Measurements from ENCODE around the gene ESPN.
"Not testable (repeated sequence)": the region's sequence is repeated elsewhere in the genome, so short reads cannot be mapped to it uniquely, and the experiment has no call there.

ESPN gene

DNA sequence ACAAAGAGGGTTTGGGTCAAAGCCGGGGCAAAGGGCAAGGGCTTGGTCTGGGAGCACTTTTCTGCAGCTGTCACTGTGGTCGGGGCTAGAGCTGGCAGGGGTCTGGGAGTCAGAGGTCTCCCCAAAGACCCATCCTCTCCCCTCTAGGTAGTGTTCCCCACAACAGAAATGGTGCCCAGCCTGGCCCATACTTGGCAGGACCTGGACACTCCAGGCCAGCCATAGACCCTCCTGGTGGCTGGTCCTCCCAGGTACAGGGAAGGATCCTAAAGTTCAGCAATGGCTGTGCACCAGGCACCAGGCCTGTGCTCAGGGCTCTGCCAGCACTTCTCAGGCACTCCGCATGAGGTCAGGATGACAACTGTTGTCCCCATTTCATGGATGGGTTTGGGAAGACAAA is 11.0 kb downstream of the ESPN start:
- TF ChIP-seq PAX5 (IDR thresholded peaks at IDR 0.05; ENCODE audit: insufficient read depth, low read length, severe bottlenecking) (no peak), SPI1 (IDR thresholded peaks at IDR 0.05; ENCODE audit: low read depth, low read length) (no peak), POU2F2 (IDR thresholded peaks at IDR 0.05; ENCODE audit: low read depth, low read length) (no peak), POLR2AphosphoS5 (IDR thresholded peaks at IDR 0.05; ENCODE audit: low read depth, low read length) (no peak), POLR2A (IDR thresholded peaks at IDR 0.05; ENCODE audit: low read depth, low read length) (no peak), TAF1 (IDR thresholded peaks at IDR 0.05; ENCODE audit: low read depth, low read length) (no peak)
- DNase-seq (ENCODE audit: insufficient read length, low spot score) = no peak
- FAIRE-seq = no peak

DNA sequence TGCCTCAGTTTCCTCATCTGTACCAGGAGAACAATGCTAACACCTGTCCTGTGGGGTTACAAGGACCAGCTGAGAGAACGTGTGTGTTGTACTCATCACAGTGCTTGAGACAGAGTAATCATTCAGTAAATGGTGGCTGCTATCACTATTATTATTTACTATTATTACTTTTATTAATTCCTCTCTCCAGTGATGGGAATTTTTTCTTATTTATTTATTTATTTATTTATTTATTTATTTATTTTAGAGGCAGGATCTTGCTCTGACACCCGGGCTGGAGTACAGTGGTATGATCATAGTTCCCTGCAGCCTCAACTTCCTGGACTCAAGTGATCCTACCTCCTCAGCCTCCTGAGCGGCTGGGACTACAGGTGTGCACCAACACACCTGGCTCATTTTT is 11.7 kb downstream of the ESPN start:
- not testable (repeated sequence) for DNase-seq (ENCODE audit: insufficient read length, low spot score); FAIRE-seq

DNA sequence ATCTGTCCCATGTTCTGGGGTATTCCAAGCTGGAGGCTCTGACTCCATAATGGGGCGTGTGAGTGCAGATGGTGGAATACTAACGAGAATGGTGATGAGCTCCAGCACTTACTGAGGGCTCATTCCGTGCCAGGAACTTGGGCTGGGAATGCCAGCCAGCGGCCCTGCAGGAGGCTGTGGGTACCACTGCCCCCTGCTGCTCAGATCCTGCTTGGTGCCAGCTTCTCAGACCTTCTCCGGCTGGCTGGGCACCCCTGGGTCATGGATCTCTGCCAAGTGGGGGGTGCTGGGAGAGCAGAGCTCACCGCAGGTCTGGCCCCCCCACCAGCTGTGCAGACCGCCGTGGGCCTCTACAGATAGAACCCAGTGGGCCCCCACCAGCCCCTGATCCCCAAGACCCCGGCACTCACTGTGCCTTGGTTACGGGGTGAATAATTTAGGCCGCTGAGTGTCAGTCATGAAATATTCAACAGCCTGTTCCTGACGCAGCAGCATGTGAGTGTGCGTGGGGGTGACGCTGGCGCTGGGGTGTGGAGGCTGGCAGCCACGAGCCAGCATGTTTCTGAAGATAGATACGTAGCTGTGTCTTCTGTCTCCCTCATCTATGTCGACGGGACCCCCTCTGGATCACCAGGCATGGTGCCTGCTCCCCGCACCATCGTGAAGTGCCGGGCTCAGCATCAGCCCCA is 12.6 kb downstream of the ESPN start:
- not testable (repeated sequence) for FAIRE-seq; DNase-seq (ENCODE audit: insufficient read length, low spot score)

DNA sequence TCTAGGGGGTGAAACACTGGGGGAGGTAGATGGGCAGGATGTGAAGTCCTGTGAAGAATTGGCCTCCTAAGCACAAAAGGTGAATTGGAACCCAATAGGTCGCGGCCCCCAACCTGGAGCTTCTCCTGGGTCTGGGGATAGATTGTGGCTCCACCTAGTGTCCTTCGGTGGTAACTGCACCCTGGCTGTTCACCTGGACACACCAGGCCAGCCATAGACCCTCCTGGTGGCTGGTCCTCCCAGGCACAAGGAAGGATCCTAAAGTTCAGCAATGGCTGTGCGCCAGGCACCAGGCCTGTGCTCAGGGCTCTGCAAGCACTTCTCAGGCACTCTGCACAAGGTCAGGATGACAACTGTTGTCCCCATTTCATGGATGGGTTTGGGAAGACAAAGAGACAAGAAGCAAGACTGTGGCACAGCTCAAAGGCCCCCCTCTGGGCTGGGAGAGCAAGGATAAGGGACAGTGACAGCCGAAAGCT is 13.5 kb downstream of the ESPN start:
- peak; percentile 81 for FAIRE-seq
- peak; percentile 87 for DNase-seq (ENCODE audit: insufficient read length, low spot score)
- no peak for TF ChIP-seq SPI1 (IDR thresholded peaks at IDR 0.05; ENCODE audit: low read depth, low read length)

DNA sequence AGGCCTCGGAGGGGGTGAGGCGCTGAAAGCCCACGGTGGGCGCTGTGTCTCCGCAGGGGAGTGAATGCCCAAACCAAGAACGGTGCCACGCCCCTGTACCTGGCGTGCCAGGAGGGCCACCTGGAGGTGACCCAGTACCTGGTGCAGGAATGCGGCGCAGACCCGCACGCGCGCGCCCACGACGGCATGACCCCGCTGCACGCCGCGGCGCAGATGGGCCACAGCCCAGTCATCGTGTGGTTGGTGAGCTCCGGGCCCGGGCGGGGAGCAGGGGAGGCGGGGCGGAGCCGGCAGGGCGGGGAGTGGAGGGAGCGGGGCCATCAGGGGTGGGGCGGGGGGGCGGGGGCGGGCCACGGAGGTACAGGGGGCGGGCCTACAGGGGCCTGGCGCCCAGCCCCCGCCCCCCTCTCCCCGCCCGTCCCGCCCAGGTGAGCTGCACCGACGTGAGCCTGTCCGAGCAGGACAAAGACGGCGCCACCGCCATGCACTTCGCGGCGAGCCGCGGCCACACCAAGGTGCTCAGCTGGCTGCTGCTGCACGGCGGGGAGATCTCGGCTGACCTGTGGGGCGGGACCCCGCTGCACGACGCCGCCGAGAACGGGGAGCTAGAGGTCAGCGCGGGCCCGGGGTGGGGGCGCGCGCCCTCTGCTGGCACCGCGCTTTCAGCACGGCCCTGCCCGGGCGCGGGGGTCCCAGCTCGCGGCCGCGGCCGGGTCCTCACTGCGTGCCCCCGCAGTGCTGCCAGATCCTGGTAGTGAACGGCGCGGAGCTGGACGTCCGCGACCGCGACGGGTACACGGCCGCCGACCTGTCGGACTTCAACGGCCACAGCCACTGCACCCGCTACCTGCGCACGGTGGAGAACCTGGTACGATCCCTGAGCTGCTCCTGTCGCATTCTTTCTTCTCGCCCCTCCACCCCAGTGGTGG is 15.9 kb downstream of the ESPN start:
- FAIRE-seq (peak; percentile 5), DNase-seq (ENCODE audit: insufficient read length, low spot score) (peak; percentile 60)
- TF ChIP-seq POU2F2 (IDR thresholded peaks at IDR 0.05; ENCODE audit: low read depth, low read length) (no peak), SPI1 (IDR thresholded peaks at IDR 0.05; ENCODE audit: low read depth, low read length) (no peak), PAX5 (IDR thresholded peaks at IDR 0.05; ENCODE audit: insufficient read depth, low read length, severe bottlenecking) (no peak), POLR2AphosphoS5 (IDR thresholded peaks at IDR 0.05; ENCODE audit: low read depth, low read length) (no peak), POLR2A (IDR thresholded peaks at IDR 0.05; ENCODE audit: low read depth, low read length) (no peak), TAF1 (IDR thresholded peaks at IDR 0.05; ENCODE audit: low read depth, low read length) (no peak)

DNA sequence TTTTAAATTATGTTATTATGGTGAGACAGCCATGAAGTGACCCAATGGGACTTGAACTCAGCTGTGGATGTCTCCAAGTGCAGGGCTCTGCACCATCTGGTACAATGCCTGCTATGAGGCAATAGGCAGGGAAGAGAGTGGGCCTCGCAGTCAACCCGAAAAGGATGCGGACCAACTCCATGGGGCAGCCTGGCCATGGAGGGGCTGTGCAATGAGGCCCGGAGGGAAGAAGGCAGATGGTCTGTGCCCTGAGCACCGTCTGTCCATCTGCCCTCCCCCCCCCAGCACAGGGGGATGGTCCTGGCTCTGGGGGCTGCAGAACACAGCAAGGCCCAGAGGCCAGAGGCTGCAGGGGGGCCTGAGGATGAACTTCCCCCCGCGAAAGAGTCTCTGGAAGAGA is 17.0 kb downstream of the ESPN start:
- TF ChIP-seq SPI1 (IDR thresholded peaks at IDR 0.05; ENCODE audit: low read depth, low read length) (no peak), TAF1 (IDR thresholded peaks at IDR 0.05; ENCODE audit: low read depth, low read length) (no peak), POLR2A (IDR thresholded peaks at IDR 0.05; ENCODE audit: low read depth, low read length) (no peak), PAX5 (IDR thresholded peaks at IDR 0.05; ENCODE audit: insufficient read depth, low read length, severe bottlenecking) (no peak), POLR2AphosphoS5 (IDR thresholded peaks at IDR 0.05; ENCODE audit: low read depth, low read length) (no peak), POU2F2 (IDR thresholded peaks at IDR 0.05; ENCODE audit: low read depth, low read length) (no peak)
- DNase-seq (ENCODE audit: insufficient read length, low spot score) (no peak), FAIRE-seq (no peak)

DNA sequence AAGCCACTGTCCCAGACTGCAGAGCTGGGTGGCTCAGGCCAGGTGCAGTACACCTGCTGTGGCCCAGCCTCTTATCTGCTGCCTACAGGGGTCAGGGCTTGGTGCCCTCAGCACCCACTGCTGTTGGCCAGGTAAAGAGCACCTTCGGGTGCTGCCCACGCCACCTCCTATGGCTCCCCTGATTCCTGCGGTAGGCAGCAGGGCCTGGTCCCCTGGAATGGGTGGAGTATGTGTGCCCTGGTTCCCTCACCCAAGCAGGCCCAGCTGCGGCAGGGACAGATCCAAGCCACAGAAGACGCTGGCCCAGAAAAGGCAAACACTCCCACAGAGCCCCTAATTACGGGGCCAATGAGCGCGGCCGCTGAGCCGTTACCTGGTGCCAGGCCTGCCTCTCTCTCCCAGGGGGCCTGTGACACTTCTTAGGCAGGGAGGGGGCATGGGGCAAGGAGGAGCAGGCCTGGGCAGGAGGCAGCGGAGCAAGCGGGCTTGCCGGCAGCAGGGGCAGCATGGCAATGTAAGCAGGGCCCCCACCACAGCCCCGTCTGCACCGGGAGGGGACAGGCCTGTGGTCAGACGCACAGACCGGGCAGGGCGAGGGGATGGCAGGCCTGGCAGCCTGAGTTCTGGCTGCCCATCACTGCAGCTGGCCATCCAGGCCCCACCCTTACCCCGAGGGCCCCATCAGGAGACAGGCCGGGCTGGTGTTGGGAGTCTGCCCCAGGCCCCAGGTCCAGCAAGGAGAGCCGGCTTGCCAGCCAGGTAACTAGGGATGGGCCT is 19.0 kb downstream of the ESPN start:
- FAIRE-seq = no peak
- DNase-seq (ENCODE audit: insufficient read length, low spot score) = no peak
- no peak for TF ChIP-seq POLR2A (IDR thresholded peaks at IDR 0.05; ENCODE audit: low read depth, low read length)
- TF ChIP-seq PAX5 (IDR thresholded peaks at IDR 0.05; ENCODE audit: insufficient read depth, low read length, severe bottlenecking) = no peak

DNA sequence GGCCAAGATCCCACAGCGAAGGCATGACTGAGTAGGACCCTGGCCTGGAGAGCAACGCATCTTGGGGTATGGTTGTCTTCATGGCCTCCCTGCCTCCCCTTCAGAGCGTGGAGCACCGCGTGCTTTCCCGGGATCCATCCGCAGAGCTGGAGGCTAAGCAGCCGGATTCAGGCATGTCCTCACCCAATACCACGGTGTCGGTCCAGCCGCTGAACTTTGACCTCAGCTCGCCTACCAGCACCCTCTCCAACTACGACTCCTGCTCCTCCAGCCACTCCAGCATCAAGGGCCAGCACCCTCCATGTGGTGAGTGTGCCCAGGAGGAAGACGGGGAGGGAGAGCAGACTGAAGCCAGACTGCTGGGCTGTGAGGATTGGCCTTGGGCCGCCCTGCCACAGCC is 19.8 kb downstream of the ESPN start:
- DNase-seq (ENCODE audit: insufficient read length, low spot score) (no peak), FAIRE-seq (no peak)
- TF ChIP-seq POLR2AphosphoS5 (IDR thresholded peaks at IDR 0.05; ENCODE audit: low read depth, low read length) (no peak), POLR2A (IDR thresholded peaks at IDR 0.05; ENCODE audit: low read depth, low read length) (no peak)

DNA sequence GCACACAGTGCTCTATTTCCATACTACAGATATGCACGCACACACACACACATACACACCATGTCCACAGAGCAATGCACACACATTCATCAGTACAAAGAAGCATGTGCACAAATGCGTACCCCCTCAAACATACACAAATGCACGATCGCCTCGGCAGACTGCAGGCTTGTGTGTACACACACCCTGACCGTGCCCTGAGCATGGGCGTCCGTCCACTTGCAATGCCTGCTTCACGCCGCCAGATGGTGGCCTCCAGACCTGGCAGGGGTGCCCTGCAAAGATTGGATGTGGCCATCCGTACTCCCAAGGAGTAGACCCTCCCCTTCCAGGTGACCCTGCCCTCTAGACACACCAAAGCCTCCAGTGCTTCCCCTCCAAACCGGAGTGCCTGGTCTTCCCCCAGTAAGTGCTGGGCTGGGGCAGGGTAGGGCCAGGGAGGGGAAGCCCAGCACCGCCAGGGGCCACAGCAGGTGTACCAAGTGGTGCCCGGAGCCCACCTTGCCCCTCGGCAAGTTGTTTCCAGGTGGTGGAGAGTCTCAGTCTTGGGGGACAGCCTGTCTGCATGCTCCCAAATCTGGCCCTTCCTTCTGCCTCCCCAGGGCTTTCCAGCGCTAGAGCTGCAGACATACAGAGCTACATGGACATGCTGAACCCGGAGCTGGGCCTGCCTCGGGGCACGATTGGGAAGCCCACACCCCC is 20.6 kb downstream of the ESPN start:
- no peak for TF ChIP-seq POLR2A (IDR thresholded peaks at IDR 0.05; ENCODE audit: low read depth, low read length)
- TF ChIP-seq SPI1 (IDR thresholded peaks at IDR 0.05; ENCODE audit: low read depth, low read length) = no peak
- no peak for TF ChIP-seq POU2F2 (IDR thresholded peaks at IDR 0.05; ENCODE audit: low read depth, low read length)
- TF ChIP-seq PAX5 (IDR thresholded peaks at IDR 0.05; ENCODE audit: insufficient read depth, low read length, severe bottlenecking) = no peak
- no peak for TF ChIP-seq TAF1 (IDR thresholded peaks at IDR 0.05; ENCODE audit: low read depth, low read length)
- TF ChIP-seq POLR2AphosphoS5 (IDR thresholded peaks at IDR 0.05; ENCODE audit: low read depth, low read length) = no peak
- FAIRE-seq (no peak), DNase-seq (ENCODE audit: insufficient read length, low spot score) (no peak)

DNA sequence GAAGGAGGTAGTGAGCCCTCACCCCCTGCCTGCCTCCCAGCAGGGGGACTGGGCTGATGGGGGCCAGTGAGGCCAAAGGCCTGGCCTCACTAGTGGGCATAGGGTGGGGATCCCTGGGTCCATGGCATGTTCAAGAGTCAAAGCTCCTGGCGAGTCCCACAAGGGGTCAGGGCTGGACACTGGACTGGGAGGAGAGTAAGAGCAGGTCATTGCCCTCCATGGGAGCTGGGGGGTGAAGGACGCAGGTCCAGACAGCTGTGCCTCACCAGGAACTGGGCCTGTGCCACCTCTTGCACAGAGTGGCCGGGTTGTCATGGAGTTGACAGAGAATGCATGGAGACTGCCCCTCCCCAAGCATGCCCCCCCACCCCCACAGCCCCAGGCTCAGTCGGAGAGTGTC is 21.4 kb downstream of the ESPN start:
- not testable (repeated sequence) for FAIRE-seq; DNase-seq (ENCODE audit: insufficient read length, low spot score)

Measured in GM12891 (cell line).